Ishikawa (cell line): Measurements from ENCODE around the gene TCP11.

Source experiments
- EP300 ChIP-seq: IDR thresholded peaks from 2 replicates; pipeline ENCODE4 v1.6.1; 2012; ENCODE audit warnings: borderline replicate concordance
- NFIC ChIP-seq: IDR thresholded peaks from 2 replicates; pipeline ENCODE4 v1.6.1; 2012
- RAD21 ChIP-seq: IDR thresholded peaks from 2 replicates; pipeline ENCODE4 v1.6.1; 2012; ENCODE audit warnings: low read depth
- TAF1 ChIP-seq: IDR thresholded peaks from 2 replicates; pipeline ENCODE4 v1.6.1; 2012; ENCODE audit warnings: low read depth, mild to moderate bottlenecking
- YY1 ChIP-seq: IDR thresholded peaks from 2 replicates; pipeline ENCODE4 v1.6.1; 2012; ENCODE audit warnings: low read depth
- ZBTB7A ChIP-seq: IDR thresholded peaks from 2 replicates; pipeline ENCODE4 v1.6.1; 2012; ENCODE audit warnings: low read depth
- TF ChIP-seq, protein P1 (sequence below): IDR thresholded peaks from 2 replicates; pipeline ENCODE4 v1.6.1; 2012; ENCODE audit warnings: low read depth, mild to moderate bottlenecking
- TF ChIP-seq, protein P2 (sequence below): IDR thresholded peaks from 2 replicates; pipeline ENCODE4 v1.6.1; 2012

GRCh38 chr6:35177157-35177556 lies 36.0 kb upstream of the TCP11 start:
- TF ChIP-seq NFIC, result no peak
- no peak for TF ChIP-seq RAD21
- TF ChIP-seq, protein P1, sequence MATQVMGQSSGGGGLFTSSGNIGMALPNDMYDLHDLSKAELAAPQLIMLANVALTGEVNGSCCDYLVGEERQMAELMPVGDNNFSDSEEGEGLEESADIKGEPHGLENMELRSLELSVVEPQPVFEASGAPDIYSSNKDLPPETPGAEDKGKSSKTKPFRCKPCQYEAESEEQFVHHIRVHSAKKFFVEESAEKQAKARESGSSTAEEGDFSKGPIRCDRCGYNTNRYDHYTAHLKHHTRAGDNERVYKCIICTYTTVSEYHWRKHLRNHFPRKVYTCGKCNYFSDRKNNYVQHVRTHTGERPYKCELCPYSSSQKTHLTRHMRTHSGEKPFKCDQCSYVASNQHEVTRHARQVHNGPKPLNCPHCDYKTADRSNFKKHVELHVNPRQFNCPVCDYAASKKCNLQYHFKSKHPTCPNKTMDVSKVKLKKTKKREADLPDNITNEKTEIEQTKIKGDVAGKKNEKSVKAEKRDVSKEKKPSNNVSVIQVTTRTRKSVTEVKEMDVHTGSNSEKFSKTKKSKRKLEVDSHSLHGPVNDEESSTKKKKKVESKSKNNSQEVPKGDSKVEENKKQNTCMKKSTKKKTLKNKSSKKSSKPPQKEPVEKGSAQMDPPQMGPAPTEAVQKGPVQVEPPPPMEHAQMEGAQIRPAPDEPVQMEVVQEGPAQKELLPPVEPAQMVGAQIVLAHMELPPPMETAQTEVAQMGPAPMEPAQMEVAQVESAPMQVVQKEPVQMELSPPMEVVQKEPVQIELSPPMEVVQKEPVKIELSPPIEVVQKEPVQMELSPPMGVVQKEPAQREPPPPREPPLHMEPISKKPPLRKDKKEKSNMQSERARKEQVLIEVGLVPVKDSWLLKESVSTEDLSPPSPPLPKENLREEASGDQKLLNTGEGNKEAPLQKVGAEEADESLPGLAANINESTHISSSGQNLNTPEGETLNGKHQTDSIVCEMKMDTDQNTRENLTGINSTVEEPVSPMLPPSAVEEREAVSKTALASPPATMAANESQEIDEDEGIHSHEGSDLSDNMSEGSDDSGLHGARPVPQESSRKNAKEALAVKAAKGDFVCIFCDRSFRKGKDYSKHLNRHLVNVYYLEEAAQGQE, result no peak
- no peak for TF ChIP-seq YY1
- TF ChIP-seq TAF1, result no peak
- TF ChIP-seq, protein P2, sequence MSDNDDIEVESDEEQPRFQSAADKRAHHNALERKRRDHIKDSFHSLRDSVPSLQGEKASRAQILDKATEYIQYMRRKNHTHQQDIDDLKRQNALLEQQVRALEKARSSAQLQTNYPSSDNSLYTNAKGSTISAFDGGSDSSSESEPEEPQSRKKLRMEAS, result no peak
- no peak for TF ChIP-seq ZBTB7A
- TF ChIP-seq EP300, result no peak
